DMS114 treated with DMSO at 0.1 percent for 48 hours (cell line): Measurements from ENCODE around the gene RNF150.

Source experiments
- DNase-seq: peaks from one replicate; lab custom pipeline; 2025; ENCODE audit not compliant: unreplicated experiment; lab: John Stamatoyannopoulos, UW

The RNF150 gene

GRCh38 chr4:140986045-140986444 lies 147.2 kb downstream of the RNF150 start:
- DNase-seq: no peak

- no peak for DNase-seq
These were observed 150.5 kb downstream of the RNF150 start for GRCh38 chr4:140982613-140983340.

GRCh38 chr4:140980426-140981200 lies 152.7 kb downstream of the RNF150 start:
- DNase-seq: no peak

GRCh38 chr4:140976768-140977167 lies 156.5 kb downstream of the RNF150 start:
- no peak for DNase-seq

GRCh38 chr4:140971077-140971792 lies 162.0 kb downstream of the RNF150 start:
- DNase-seq: no peak

GRCh38 chr4:140969296-140969695 lies 164.0 kb downstream of the RNF150 start:
- no peak for DNase-seq

- DNase-seq: no peak
These were observed 164.9 kb downstream of the RNF150 start for GRCh38 chr4:140968371-140968770.

- DNase-seq: no peak
These were observed 169.4 kb downstream of the RNF150 start for GRCh38 chr4:140963883-140964282.

- DNase-seq: no peak
These were observed 177.6 kb downstream of the RNF150 start for GRCh38 chr4:140955641-140956040.

- no peak for DNase-seq
These were observed 180.6 kb downstream of the RNF150 start for GRCh38 chr4:140952717-140953116.

- DNase-seq: no peak
These were observed 185.8 kb downstream of the RNF150 start for GRCh38 chr4:140947506-140947905.

- DNase-seq: no peak
These were observed 188.2 kb downstream of the RNF150 start for GRCh38 chr4:140945106-140945505.

- DNase-seq: no peak
These were observed 188.7 kb downstream of the RNF150 start for GRCh38 chr4:140944572-140944971.

- no peak for DNase-seq
These were observed 189.1 kb downstream of the RNF150 start for GRCh38 chr4:140944199-140944515.

- DNase-seq: no peak
These were observed 189.6 kb downstream of the RNF150 start for GRCh38 chr4:140943486-140944198.

- DNase-seq: no peak
These were observed 192.7 kb downstream of the RNF150 start for GRCh38 chr4:140940589-140940988.

- DNase-seq: no peak
These were observed 195.4 kb downstream of the RNF150 start for GRCh38 chr4:140937866-140938265.

GRCh38 chr4:140935254-140935653 lies 198.0 kb downstream of the RNF150 start:
- DNase-seq: no peak

- no peak for DNase-seq
These were observed 200.7 kb downstream of the RNF150 start for GRCh38 chr4:140932501-140933045.

GRCh38 chr4:140931911-140932310 lies 201.4 kb downstream of the RNF150 start:
- DNase-seq: no peak

- no peak for DNase-seq
These were observed 202.7 kb downstream of the RNF150 start for GRCh38 chr4:140930557-140930956.
